Trophoblast cell (in vitro differentiated cells and primary cell): Measurements from ENCODE around the gene EYA2.

Experiments
- DNase-seq, 2 donors: peaks; one replicate each; pipeline ENCODE4 v3.0.0-alpha.2; 2016
- H2AFZ ChIP-seq: 2 replicates; pipeline ENCODE4 v1.6.1; 2013; ENCODE audit warnings: low read length, moderate library complexity, mild to moderate bottlenecking; ENCODE audit not compliant: insufficient read depth, poor library complexity
- H2AK5ac ChIP-seq: 2 replicates; pipeline ENCODE4 v1.6.1; 2013; ENCODE audit warnings: mild to moderate bottlenecking, low read length
- H2BK120ac ChIP-seq: 2 replicates; pipeline ENCODE4 v1.6.1; 2013; ENCODE audit warnings: low read length, mild to moderate bottlenecking, moderate library complexity; ENCODE audit not compliant: insufficient read depth, poor library complexity
- H2BK12ac ChIP-seq: 2 replicates; pipeline ENCODE4 v1.6.1; 2013; ENCODE audit warnings: mild to moderate bottlenecking, low read length, moderate library complexity
- H2BK5ac ChIP-seq: 2 replicates; pipeline ENCODE4 v1.6.1; 2013; ENCODE audit warnings: low read length, low read depth, moderate library complexity, mild to moderate bottlenecking; ENCODE audit not compliant: poor library complexity
- H3K14ac ChIP-seq: 2 replicates; pipeline ENCODE4 v1.6.1; 2013; ENCODE audit warnings: mild to moderate bottlenecking, low read length
- H3K18ac ChIP-seq: 2 replicates; pipeline ENCODE4 v1.6.1; 2013; ENCODE audit warnings: mild to moderate bottlenecking, low read length
- H3K23ac ChIP-seq: 2 replicates; pipeline ENCODE4 v1.6.1; 2013; ENCODE audit warnings: low read length
- H3K27ac ChIP-seq: 2 replicates; pipeline ENCODE4 v1.5.1; 2013; ENCODE audit warnings: low read depth, mild to moderate bottlenecking, inconsistent platforms, low read length, moderate library complexity
- H3K27me3 ChIP-seq: 2 replicates; pipeline ENCODE4 v1.6.1; 2013; ENCODE audit warnings: inconsistent platforms, mild to moderate bottlenecking, low read length, moderate library complexity; ENCODE audit not compliant: insufficient read depth
- H3K36me3 ChIP-seq, 2 experiments: 1 replicate in 1 of 2; 2 replicates in 1 of 2; pipeline ENCODE4 v1.6.1; 2013; ENCODE audit warnings: low read length in 2 of 2, mild to moderate bottlenecking in 2 of 2, moderate library complexity in 1 of 2; ENCODE audit not compliant: insufficient read depth in 2 of 2, control insufficient read depth in 1 of 2
- H3K4ac ChIP-seq: 2 replicates; pipeline ENCODE4 v1.6.1; 2013; ENCODE audit warnings: low read depth, mild to moderate bottlenecking, low read length, moderate library complexity
- H3K4me1 ChIP-seq, 2 experiments: 1 replicate in 1 of 2; 2 replicates in 1 of 2; pipeline ENCODE4 v1.6.1; 2013; ENCODE audit warnings: low read length in 2 of 2, mild to moderate bottlenecking in 2 of 2, moderate library complexity in 1 of 2; ENCODE audit not compliant: insufficient read depth in 2 of 2, control insufficient read depth in 1 of 2
- H3K4me2 ChIP-seq: 2 replicates; pipeline ENCODE4 v1.6.1; 2013; ENCODE audit warnings: inconsistent platforms, mild to moderate bottlenecking, low read length, moderate library complexity
- H3K4me3 ChIP-seq: 2 replicates; pipeline ENCODE4 v1.5.1; 2013; ENCODE audit warnings: mild to moderate bottlenecking, low read depth, low read length, inconsistent platforms
- H3K79me1 ChIP-seq: one replicate; pipeline ENCODE4 v1.6.1; 2013; ENCODE audit warnings: low read length
- H3K79me2 ChIP-seq: 2 replicates; pipeline ENCODE4 v1.6.1; 2013; ENCODE audit warnings: low read length, mild to moderate bottlenecking; ENCODE audit not compliant: control insufficient read depth, insufficient read depth, poor library complexity
- H3K9ac ChIP-seq: 2 replicates; pipeline ENCODE4 v1.6.1; 2013; ENCODE audit warnings: mild to moderate bottlenecking, low read length
- H3K9me3 ChIP-seq: 2 replicates; pipeline ENCODE4 v1.6.1; 2013; ENCODE audit warnings: low read depth, mild to moderate bottlenecking, control low read depth, inconsistent platforms, low read length; ENCODE audit not compliant: insufficient read depth
- H4K12ac ChIP-seq: 2 replicates; pipeline ENCODE4 v1.6.1; 2013; ENCODE audit warnings: low read depth, mild to moderate bottlenecking, low read length, moderate library complexity
- H4K8ac ChIP-seq: 2 replicates; pipeline ENCODE4 v1.6.1; 2013; ENCODE audit warnings: low read depth, mild to moderate bottlenecking, low read length, moderate library complexity
- H4K91ac ChIP-seq: one replicate; pipeline ENCODE4 v1.6.1; 2013; ENCODE audit warnings: low read depth, mild to moderate bottlenecking, low read length, moderate library complexity
- WGBS: extraction: QIAGEN DNeasy Blood & Tissue Kit; methylation state at CpG from one replicate; pipeline ENCODE4 v1.1.7; 2013; ENCODE audit warnings: missing lambda C conversion rate; ENCODE audit not compliant: insufficient read length, insufficient coverage; ENCODE audit errors: extremely low coverage; 5-methylcytosine and 5-hydroxymethylcytosine counted together

The EYA2 gene

GRCh38 chr20:47206962-47207641, 312.5 kb downstream of the EYA2 start:
- Histone ChIP-seq H2BK5ac (no peak overlapping the region), H3K4me3 (no peak overlapping the region), H4K8ac (no peak overlapping the region), H4K12ac (no peak overlapping the region), H3K4me1 (peaks cover 5 to 15% of the 10 kb centered on the region in 2 experiments), H3K23ac (no peak overlapping the region), H3K18ac (no peak overlapping the region), H3K27me3 (no peaks in the 10 kb centered on the region), H3K27ac (no peak overlapping the region), H3K79me1 (no peaks in the 10 kb centered on the region), H3K9ac (no peak overlapping the region), H3K79me2 (no peaks in the 10 kb centered on the region), H2AFZ (no peak overlapping the region), H2BK12ac (no peak overlapping the region), H2AK5ac (no peak overlapping the region), H2BK120ac (no peak overlapping the region), H4K91ac (no peak overlapping the region), H3K4ac (no peak overlapping the region), H3K4me2 (no peak overlapping the region), H3K14ac (no peak overlapping the region), H3K9me3 (no peaks in the 10 kb centered on the region), H3K36me3 (peaks cover 27 to 34% of the 10 kb centered on the region in 2 experiments)
- WGBS: no CpG with 5 or more reads among the region's 9 CpGs
- DNase-seq: no peak

- Histone ChIP-seq H2AK5ac (no peak overlapping the region), H3K4me3 (no peak overlapping the region), H2BK12ac (no peak overlapping the region), H3K23ac (no peak overlapping the region), H2BK5ac (no peak overlapping the region), H3K9me3 (no peaks in the 10 kb centered on the region), H2AFZ (no peak overlapping the region), H3K27me3 (no peaks in the 10 kb centered on the region), H3K4ac (no peak overlapping the region), H3K36me3 (peaks cover 33 to 46% of the 10 kb centered on the region in 2 experiments), H3K4me1 (peaks cover 2 to 13% of the 10 kb centered on the region in 2 experiments), H3K14ac (no peak overlapping the region), H3K9ac (no peak overlapping the region), H2BK120ac (no peak overlapping the region), H3K4me2 (no peak overlapping the region), H4K12ac (no peak overlapping the region), H4K91ac (no peak overlapping the region), H3K79me1 (no peaks in the 10 kb centered on the region), H4K8ac (no peak overlapping the region), H3K18ac (no peak overlapping the region), H3K27ac (no peak overlapping the region), H3K79me2 (no peaks in the 10 kb centered on the region)
- WGBS: no CpG with 5 or more reads among the region's 18 CpGs
- no peak for DNase-seq
These were observed 314.0 kb downstream of the EYA2 start for GRCh38 chr20:47208534-47209174.

- Histone ChIP-seq H2BK12ac (no peak overlapping the region), H2BK120ac (no peak overlapping the region), H3K4me3 (no peak overlapping the region), H3K14ac (no peak overlapping the region), H2AK5ac (no peak overlapping the region), H3K79me2 (no peaks in the 10 kb centered on the region), H4K12ac (no peak overlapping the region), H3K27me3 (no peaks in the 10 kb centered on the region), H3K27ac (no peak overlapping the region), H3K4ac (no peak overlapping the region), H3K9me3 (no peaks in the 10 kb centered on the region), H4K91ac (no peak overlapping the region), H3K79me1 (no peaks in the 10 kb centered on the region), H3K4me1 (peaks cover 0 to 7% of the 10 kb centered on the region in 2 experiments), H2BK5ac (no peak overlapping the region), H3K9ac (no peak overlapping the region), H4K8ac (no peak overlapping the region), H3K4me2 (no peak overlapping the region), H2AFZ (no peak overlapping the region), H3K36me3 (peaks cover 41 to 55% of the 10 kb centered on the region in 2 experiments), H3K23ac (no peak overlapping the region), H3K18ac (no peak overlapping the region)
- no CpG with 5 or more reads among the region's 17 CpGs for WGBS
- no peak for DNase-seq
These were observed 315.3 kb downstream of the EYA2 start for GRCh38 chr20:47209982-47210381.

GRCh38 chr20:47210470-47210869, 315.8 kb downstream of the EYA2 start:
- Histone ChIP-seq H3K4me2 (no peak overlapping the region), H4K12ac (no peak overlapping the region), H3K79me2 (no peaks in the 10 kb centered on the region), H3K9me3 (no peaks in the 10 kb centered on the region), H3K4ac (no peak overlapping the region), H3K18ac (no peak overlapping the region), H2AFZ (no peak overlapping the region), H3K27me3 (no peaks in the 10 kb centered on the region), H3K79me1 (no peaks in the 10 kb centered on the region), H3K4me3 (no peak overlapping the region), H2BK120ac (no peak overlapping the region), H2AK5ac (no peak overlapping the region), H3K14ac (no peak overlapping the region), H2BK12ac (no peak overlapping the region), H2BK5ac (no peak overlapping the region), H3K9ac (no peak overlapping the region), H4K8ac (no peak overlapping the region), H3K4me1 (peaks cover 0 to 6% of the 10 kb centered on the region in 2 experiments), H3K23ac (no peak overlapping the region), H3K27ac (no peak overlapping the region), H3K36me3 (peaks cover 41 to 55% of the 10 kb centered on the region in 2 experiments), H4K91ac (no peak overlapping the region)
- no peak for DNase-seq
- WGBS: no CpG with 5 or more reads among the region's 13 CpGs
